HepG2 (cell line): ENCODE measurements around the gene LEMD1.

Experiments used
- CTCF ChIP-seq: sonication (generic); formaldehyde crosslinking; IDR thresholded peaks from 2 replicates; pipeline ENCODE4 v1.5.0; 2020; ENCODE audit warnings: mild to moderate bottlenecking, missing genetic modification reagents, moderate library complexity
- MYC ChIP-seq: sonication (generic); formaldehyde crosslinking; IDR thresholded peaks from 2 replicates; pipeline ENCODE4 v1.9.0; 2021; ENCODE audit warnings: missing genetic modification reagents, borderline replicate concordance
- PREB ChIP-seq: sonication (generic); formaldehyde crosslinking; IDR thresholded peaks from 2 replicates; pipeline ENCODE4 v1.4.0; 2020; ENCODE audit warnings: missing genetic modification reagents
- TERF1 ChIP-seq: sonication (generic); formaldehyde crosslinking; IDR thresholded peaks from 2 replicates; pipeline ENCODE4 v1.8.0; 2022; ENCODE audit warnings: mild to moderate bottlenecking, missing genetic modification reagents, moderate library complexity
- TFAP4 ChIP-seq: sonication (generic); IDR thresholded peaks from 2 replicates; pipeline ENCODE4 v1.6.1; 2016; ENCODE audit warnings: low read depth, borderline replicate concordance
- ZNF713 ChIP-seq: sonication (generic); formaldehyde crosslinking; IDR thresholded peaks from 2 replicates; pipeline ENCODE4 v1.4.0; 2020; ENCODE audit warnings: mild to moderate bottlenecking, missing genetic modification reagents
- ZSCAN9 ChIP-seq: IDR thresholded peaks from 2 replicates; pipeline ENCODE4 v1.6.1; 2016; ENCODE audit warnings: borderline replicate concordance

- TF ChIP-seq ZNF713 (no peak), PREB (no peak), CTCF (CRISPR knock-in tag) (no peak), TERF1 (CRISPR knock-in tag) (no peak), TFAP4 (no peak), ZSCAN9 (CRISPR knock-in tag) (no peak), MYC (CRISPR knock-in tag) (no peak)
Observed at GRCh38 chr1:205337481-205337880, 84.4 kb downstream of the LEMD1 start.
